Lung (tissue), 12 donors: ENCODE results near the gene ACBD6. TPM values are rescaled to one million over a fixed set of nuclear protein-coding genes. Genes with fewer than 3 reads are reported as not detected.

Experiments used
- ATAC-seq: fragments of 200-7000 bp; cut with Tn5 transposase; one replicate; pipeline ENCODE4 v1.9.1; 2020; ENCODE audit warnings: moderate number of reproducible peaks; ENCODE audit not compliant: insufficient read depth, low FRiP score
- DNase-seq, 3 donors: peaks; one replicate each; pipeline ENCODE4 v3.0.0-alpha.2; 2013 to 2017
- H3K27ac ChIP-seq, 2 donors: one replicate each; pipeline ENCODE4 v1.5.1; 2013; ENCODE audit warnings: mild to moderate bottlenecking in 2 of 2, moderate library complexity in 2 of 2, control low read depth in 1 of 2, inconsistent platforms in 1 of 2, low read depth in 1 of 2, low read length in 1 of 2
- H3K27me3 ChIP-seq, 3 donors: one replicate each; pipeline ENCODE4 v1.5.1; 2013; ENCODE audit warnings: low read length in 2 of 3; ENCODE audit not compliant: control insufficient read depth in 3 of 3, insufficient read depth in 3 of 3
- H3K36me3 ChIP-seq, 4 donors: one replicate each; pipeline ENCODE4 v1.5.1; 2013; ENCODE audit warnings: low read length in 4 of 4, mild to moderate bottlenecking in 1 of 4, moderate library complexity in 1 of 4; ENCODE audit not compliant: control insufficient read depth in 4 of 4, insufficient read depth in 4 of 4
- H3K4me1 ChIP-seq, 5 donors: one replicate each; pipeline ENCODE4 v1.5.1; 2013; ENCODE audit warnings: low read length in 5 of 5, mild to moderate bottlenecking in 2 of 5, moderate library complexity in 1 of 5; ENCODE audit not compliant: control insufficient read depth in 5 of 5, insufficient read depth in 5 of 5
- H3K4me3 ChIP-seq: one replicate; pipeline ENCODE4 v1.5.1; 2013; ENCODE audit warnings: mild to moderate bottlenecking, control low read depth, moderate library complexity
- H3K9ac ChIP-seq, 2 donors: one replicate each; pipeline ENCODE4 v1.5.1; 2013; ENCODE audit warnings: low read length in 2 of 2, control low read depth in 1 of 2; ENCODE audit not compliant: insufficient read depth in 1 of 2
- H3K9me3 ChIP-seq, 4 donors: one replicate each; pipeline ENCODE4 v1.5.1; 2013; ENCODE audit warnings: low read length in 3 of 4, mild to moderate bottlenecking in 1 of 4, moderate library complexity in 1 of 4; ENCODE audit not compliant: control insufficient read depth in 4 of 4, insufficient read depth in 3 of 4
- CTCF ChIP-seq: IDR thresholded peaks from 2 replicates; pipeline ENCODE4 v1.5.1; 2012; ENCODE audit warnings: mild to moderate bottlenecking; ENCODE audit errors: control extremely low read depth, extremely low read depth
- WGBS, 2 donors: extraction: QIAGEN DNeasy Blood & Tissue Kit; methylation state at CpG; one replicate each; pipeline ENCODE4 v1.1.7; 2013; 5-methylcytosine and 5-hydroxymethylcytosine counted together
- polyA plus RNA-seq, 2 donors: library from polyadenylated mRNA; stranded (reverse); fragments of 200-250 nt; gene quantifications; one replicate each; pipeline ENCODE4 v1.2.1, GENCODE V29; 2013
- total RNA-seq, 2 donors: library from RNA; depleted of rRNA in 1 of 2; stranded (reverse); fragments of >200 nt in 1 of 2; gene quantifications; one replicate each; pipeline ENCODE4 v1.2.1, GENCODE V29; 2014 to 2021
- donor health status: control.
- donor health status: control.
- donor health status: Bipolar disorder and iron deficiency.
- donor health status: healthy.
- donor health status: DM: yes; HTN: yes; CAD: no.

Gene ACBD6
- total and polyA plus RNA-seq, 4 donors, result 28.1 to 53.3 (median 41.1) TPM

DNA sequence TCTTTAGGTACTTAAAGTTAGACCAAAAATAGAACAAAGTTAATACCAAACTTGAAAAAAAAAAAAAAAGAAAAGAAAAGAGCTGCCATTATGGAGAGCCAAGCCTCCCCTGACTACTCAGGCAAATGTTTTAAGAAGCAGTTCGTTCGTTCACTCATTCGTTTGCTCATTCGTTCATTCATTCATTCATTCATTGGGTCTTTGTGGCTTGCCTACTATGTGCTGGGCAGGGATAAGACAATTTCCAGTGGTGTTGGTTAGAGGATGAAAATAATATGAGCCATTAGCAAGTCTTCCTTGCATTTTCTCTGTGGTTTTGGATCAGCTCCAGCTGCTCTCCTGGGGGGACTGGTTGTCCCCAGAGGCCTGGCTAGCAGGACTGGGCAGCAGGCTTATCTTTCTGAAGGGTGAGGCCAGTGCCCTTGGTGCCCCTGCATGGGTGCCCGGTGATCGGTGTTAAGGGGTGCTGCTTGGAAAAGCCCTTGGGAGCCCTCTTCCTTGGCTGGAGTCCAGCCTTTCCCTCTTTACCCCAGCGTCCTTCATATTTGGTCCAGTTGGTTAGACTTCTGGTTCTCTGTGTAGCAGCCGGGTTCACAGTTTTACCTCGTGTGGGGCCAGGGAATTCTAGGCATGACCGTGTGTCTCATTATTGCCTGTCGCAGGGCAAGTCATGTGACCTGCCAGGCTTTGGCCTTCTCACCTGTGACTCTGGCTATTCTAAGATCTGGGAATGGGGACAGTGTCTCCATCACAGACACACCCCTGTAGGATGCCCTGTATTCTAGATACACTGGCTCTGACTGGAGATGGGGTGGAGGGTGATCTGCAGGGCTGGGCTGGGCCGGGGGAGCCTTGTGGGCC lies 239.5 kb downstream of the ACBD6 start:
- no peak for DNase-seq
- Histone ChIP-seq H3K27me3 (peaks cover 0 to 13% (median 12%) of the 10 kb centered on the region in 3 donors), H3K27ac (no peak overlapping the region), H3K4me3 (no peak overlapping the region), H3K9ac (no peak overlapping the region), H3K9me3 (no peaks in the 10 kb centered on the region), H3K36me3 (no peaks in the 10 kb centered on the region), H3K4me1 (peaks cover 0 to 3% (median 0%) of the 10 kb centered on the region in 5 donors)
- ATAC-seq, result no peak
- no peak for TF ChIP-seq CTCF
- WGBS, 2 donors, result 71 to 82% methylated on average over 12 of the region's 12 CpGs

DNA sequence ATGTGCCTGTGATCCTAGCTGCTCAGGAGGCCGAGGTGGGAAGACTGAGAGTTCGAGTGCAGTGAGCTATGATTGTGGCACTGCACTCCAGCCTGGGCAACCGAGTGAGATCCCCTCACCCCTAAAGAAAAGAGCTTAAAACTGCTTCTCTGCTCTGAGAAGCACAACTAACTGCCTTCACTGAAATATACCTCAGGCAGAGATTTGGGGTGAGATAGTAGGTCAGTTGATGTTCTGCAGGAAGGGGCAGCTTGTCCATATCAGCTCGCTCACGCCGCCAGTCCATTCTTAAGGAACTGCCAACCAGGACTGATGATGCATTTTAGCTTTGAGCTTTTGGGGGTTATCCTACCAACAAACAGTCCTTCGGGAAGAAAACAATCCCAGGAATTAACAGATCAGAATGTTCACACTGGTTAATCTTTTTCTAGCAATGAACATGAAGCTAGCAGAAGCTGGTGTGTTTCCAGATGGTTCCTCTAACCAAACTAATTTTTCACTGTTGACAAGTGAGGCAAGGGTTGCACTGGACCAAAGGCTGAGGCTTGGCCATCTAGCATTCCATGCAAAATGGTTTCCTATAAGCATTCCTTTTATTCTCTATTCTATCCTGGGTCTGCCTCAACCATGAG lies 240.7 kb downstream of the ACBD6 start:
- H3K27ac ChIP-seq, result no peak overlapping the region
- 76 to 91% methylated on average over 7 of the region's 7 CpGs for WGBS, 2 donors

DNA sequence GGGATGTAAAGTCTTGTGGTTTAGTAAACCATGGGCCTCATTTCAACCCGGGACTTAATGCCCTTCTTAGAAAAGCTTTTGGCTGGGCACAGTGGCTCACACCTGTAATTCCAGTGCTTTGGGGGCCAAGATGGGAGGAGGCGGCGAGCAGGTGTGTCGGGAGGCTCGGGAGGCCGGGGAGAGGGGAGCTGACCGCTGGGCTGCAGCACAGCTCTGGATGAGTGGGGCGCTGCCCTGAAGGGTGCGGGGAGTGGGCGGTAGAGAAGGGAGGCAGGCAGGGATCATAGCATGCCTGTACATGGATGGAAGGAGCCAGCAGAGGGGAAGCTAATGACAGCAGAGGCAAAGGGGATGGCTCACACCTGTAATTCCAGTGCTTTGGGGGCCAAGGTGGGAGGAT lies 241.3 kb downstream of the ACBD6 start:
- peaks cover 0 to 3% (median 0%) of the 10 kb centered on the region in 5 donors for H3K4me1 ChIP-seq
- H3K9me3 ChIP-seq, result no peaks in the 10 kb centered on the region
- peaks cover 4 to 15% (median 13%) of the 10 kb centered on the region in 3 donors for H3K27me3 ChIP-seq
- H3K4me3 ChIP-seq, result no peak overlapping the region
- H3K9ac ChIP-seq, result no peak overlapping the region
- H3K36me3 ChIP-seq, result no peaks in the 10 kb centered on the region
- ATAC-seq, result no peak
- no peak for TF ChIP-seq CTCF
- no peak overlapping the region for H3K27ac ChIP-seq
- no peak for DNase-seq
- 81 to 91% methylated on average over 10 of the region's 10 CpGs for WGBS, 2 donors

More for the DNA sequence above, 240.7 kb downstream of the ACBD6 start:
- DNase-seq (no peak), ATAC-seq (no peak)
- H3K27me3 ChIP-seq, result peaks cover 2 to 15% (median 13%) of the 10 kb centered on the region in 3 donors
- no peak overlapping the region for H3K4me3 ChIP-seq
- peaks cover 0 to 3% (median 0%) of the 10 kb centered on the region in 5 donors for H3K4me1 ChIP-seq
- H3K36me3 ChIP-seq, result no peaks in the 10 kb centered on the region
- H3K9ac ChIP-seq, result no peak overlapping the region
- no peaks in the 10 kb centered on the region for H3K9me3 ChIP-seq
- no peak for TF ChIP-seq CTCF
